Epithelial cell of proximal tubule (primary cell): ENCODE data around the gene ATP10A. TPM values are rescaled to one million over a fixed set of nuclear protein-coding genes. Genes with fewer than 3 reads are reported as not detected.
A peak's percentile ranks its signal among the peaks of the same experiment; 100 is the strongest.

Source experiments
- DNase-seq: peaks from one replicate; pipeline ENCODE4 v3.0.0-alpha.2; 2011; ENCODE audit warnings: low read depth
- H3K4me3 ChIP-seq: 2 replicates; pipeline ENCODE4 v1.5.1; 2011; ENCODE audit warnings: low read depth, mild to moderate bottlenecking, low read length
- total RNA-seq: library from RNA; depleted of rRNA; stranded (reverse); fragments of >200 nt; gene quantifications from 2 replicates; pipeline ENCODE4 v1.2.3, GENCODE V29; 2015
- TF ChIP-seq, protein P1 (sequence below): conservative IDR thresholded peaks from 2 replicates; pipeline ENCODE4 v1.5.1; 2012; ENCODE audit warnings: low read depth, mild to moderate bottlenecking, low read length

The ATP10A gene
- total RNA-seq, 1 donor from 2014 or later, result 13.0 TPM

DNA sequence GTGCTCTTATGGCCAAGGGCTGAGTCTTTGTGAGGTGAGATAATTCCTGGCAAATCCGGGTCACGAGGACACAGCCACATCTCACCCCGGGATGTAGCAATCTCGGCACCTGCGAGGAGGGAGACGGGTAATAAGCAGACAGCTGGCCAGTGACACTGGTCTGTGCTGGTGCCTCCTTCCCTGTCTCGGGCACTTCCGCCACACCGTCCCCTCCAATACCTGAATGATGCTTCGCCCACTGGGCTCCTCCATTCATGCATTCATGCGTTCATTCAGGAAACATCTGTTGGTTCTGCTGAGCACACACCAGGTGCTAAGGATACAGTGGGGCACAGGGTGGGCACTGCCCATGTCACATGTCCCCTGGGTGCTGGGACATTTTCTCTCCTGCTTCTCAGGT, 60.1 kb downstream of the ATP10A start:
- no peak overlapping the region for H3K4me3 ChIP-seq
- TF ChIP-seq, protein P1, sequence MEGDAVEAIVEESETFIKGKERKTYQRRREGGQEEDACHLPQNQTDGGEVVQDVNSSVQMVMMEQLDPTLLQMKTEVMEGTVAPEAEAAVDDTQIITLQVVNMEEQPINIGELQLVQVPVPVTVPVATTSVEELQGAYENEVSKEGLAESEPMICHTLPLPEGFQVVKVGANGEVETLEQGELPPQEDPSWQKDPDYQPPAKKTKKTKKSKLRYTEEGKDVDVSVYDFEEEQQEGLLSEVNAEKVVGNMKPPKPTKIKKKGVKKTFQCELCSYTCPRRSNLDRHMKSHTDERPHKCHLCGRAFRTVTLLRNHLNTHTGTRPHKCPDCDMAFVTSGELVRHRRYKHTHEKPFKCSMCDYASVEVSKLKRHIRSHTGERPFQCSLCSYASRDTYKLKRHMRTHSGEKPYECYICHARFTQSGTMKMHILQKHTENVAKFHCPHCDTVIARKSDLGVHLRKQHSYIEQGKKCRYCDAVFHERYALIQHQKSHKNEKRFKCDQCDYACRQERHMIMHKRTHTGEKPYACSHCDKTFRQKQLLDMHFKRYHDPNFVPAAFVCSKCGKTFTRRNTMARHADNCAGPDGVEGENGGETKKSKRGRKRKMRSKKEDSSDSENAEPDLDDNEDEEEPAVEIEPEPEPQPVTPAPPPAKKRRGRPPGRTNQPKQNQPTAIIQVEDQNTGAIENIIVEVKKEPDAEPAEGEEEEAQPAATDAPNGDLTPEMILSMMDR, result no peak
- no peak for DNase-seq

DNA sequence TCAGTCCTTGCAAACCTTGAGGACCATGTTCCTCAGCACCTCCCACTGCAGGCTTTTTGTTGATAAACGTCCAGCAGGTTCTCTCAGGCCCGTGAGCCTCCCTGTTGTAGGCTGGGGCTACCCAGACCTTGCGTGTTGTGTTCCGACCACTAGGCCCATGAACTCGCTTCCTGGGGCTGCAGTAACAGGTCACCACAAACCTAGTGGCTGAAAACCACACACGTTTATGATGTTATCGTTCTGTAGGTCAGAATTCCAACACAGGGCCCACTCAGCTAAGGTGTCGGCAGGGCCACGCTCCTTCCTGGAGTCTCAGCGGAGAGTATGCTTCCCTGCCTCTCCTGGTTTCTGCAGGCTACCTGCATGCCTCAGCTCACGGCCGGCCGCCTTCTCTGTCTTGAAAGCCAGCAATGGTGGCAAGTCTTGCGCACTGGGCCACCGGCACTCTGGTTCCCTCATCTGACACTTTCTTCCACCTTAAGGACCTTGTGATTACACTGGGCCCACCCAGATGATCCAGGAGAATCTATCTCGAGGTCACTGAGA, 60.8 kb downstream of the ATP10A start:
- DNase-seq, result no peak
- no peak overlapping the region for H3K4me3 ChIP-seq
- TF ChIP-seq, protein P1, result no peak

DNA sequence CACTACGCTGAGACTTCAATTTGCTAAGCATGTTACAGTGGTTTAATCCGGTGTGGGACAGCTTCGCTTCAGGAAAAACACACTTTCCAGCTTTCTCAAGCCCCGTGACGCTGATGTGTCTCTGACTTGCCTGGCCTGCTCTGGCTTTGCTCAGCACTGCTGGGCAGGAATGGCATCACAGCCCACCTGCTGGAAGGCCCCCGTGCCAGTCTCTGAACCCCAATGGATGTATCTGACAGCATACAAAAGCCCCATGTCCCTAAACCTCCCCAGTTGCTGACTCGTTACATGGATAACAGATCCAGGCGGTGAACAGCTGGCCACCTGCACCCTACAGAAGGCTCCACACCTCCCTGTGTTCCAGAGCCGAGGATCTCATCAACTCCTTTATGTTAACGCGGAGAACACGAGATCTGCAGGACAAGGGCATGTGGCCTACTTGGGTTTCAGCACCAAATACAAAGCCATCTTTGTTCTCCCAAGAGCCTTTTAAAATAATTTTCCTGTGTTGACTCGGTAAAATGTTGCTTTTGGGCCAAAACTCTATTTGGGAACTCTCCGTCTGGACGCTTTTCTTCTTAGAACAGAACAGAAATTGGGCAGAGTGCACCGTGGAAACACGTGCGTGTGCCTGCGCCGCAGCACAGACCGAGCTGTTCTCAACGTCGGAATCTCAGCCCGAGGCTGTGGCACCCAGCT, 61.4 kb downstream of the ATP10A start:
- no peak overlapping the region for H3K4me3 ChIP-seq
- DNase-seq, result no peak
- TF ChIP-seq, protein P1, result no peak

DNA sequence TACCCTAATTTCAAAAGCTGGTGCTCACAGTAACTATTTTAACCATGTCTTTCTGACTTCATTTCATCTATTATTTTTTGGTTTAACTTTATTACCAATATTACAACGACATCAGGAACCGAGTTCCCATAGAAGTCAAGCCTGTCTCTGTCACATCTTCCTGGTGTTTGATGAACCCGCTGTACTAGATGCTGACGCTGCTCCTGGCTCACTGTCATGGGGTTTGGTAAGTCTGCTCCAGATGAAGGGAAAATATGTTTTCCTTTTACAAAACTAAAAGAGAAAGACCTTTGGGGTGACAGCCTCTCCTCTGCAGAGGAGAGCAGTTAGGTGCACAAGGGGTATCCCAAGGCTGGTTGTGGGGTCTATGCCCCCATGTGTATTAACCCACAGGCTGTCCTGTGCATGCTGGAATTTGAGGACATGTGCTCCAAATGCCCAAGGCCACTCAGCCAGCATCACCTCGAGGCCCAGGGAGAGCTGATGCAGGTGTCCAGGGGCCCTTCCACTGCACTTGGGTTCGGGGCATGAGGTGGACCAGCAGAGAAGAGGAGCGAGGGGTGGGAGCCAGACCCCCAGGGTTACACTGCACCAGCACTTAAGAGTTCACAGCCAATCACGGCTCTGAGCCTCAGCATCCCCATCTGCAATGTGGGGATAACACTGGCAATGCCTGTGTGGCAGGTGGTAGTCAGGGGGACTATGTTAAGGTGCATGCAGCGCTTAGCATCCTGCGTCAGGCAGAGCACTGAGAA, 62.2 kb downstream of the ATP10A start:
- TF ChIP-seq, protein P1, result no peak
- no peak for DNase-seq
- H3K4me3 ChIP-seq, result no peak overlapping the region

DNA sequence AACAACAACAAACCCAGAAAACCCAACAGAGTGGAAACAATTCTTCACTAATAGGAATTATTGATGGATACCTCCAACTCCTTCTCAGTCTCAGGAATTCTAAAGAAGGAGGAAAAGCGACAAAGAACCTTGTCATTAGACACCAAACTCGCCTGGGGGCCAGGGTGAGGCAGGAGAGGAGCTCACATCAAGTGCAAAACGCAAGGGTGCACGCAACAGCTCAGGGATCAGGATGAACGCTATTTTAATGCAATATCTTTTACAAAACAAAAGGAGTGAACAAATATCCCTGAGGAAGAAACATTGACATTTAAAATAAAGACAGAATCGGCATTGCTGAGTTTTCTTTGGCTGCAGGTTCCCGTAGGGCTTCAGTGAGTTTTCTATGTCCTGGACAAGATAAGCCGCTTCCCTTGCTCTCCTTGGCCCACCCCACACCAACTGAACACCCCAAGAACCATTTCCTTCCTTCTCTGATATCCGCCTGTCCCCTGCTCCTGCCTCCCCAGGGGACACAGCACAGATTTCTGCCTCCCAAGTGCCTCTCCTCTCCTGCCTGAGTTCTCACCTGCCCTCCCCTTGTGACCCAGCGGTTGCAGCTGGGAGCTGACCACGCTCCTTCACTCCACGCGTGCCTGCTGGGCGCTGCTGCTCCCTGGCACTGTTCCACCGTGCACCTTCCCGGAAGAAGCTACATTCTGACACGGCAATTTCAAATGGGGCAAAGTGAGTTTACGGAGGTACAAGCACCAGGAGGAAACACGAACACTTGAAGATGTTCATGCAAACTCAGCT, 63.0 kb downstream of the ATP10A start:
- TF ChIP-seq, protein P1, result no peak
- no peak for DNase-seq

DNA sequence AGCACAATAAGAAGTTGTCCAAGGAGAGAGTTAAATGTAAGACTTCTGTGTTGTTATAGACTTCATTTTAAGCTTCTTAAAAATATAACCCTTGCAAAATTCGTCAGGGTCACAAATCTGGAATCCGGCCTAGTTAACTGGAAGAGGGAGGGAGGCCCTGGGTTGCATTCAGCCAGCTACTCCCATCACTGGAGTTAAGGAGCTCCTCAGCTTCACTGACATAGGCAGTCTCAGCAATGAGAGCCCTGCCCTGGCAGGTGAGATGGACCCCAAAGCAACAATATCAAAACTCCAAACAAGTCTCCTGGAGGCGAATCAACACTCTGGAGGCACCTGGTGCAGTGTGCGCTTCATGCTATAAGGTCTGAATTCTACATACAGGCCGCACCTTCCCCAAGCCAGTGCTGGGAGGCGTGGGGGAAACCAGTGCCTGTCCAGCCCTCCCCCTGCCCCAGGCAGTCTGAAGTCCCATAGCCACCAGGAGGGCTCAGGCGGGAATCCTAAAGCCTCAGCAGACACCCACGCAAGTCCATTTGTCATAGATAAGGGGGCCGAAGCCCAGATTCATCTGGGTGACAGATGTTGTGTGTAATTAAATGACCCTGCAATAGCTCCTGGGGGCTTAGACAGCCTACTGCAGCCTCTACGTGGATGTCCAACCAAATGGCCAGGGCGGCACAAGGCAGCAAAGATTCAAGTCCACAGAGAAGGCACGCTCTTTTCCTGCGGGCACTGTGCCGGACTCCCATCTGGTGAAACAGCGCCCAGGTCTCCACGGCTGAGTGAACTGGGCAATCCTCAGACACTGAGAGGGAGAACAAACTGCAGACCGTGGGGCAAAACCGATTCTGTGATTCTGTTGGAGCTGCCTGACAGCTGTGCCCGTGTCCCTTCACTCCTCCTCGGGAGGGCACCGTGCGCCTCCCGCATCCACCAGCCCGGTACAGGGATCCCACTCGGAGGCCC, 64.9 kb downstream of the ATP10A start:
- DNase-seq, result no peak
- TF ChIP-seq, protein P1, result no peak
- peak overlapping the region; percentile 37 for H3K4me3 ChIP-seq

More for the DNA sequence above, 63.0 kb downstream of the ATP10A start:
- no peak overlapping the region for H3K4me3 ChIP-seq
